Posterior cingulate gyrus (tissue), 11 donors: ENCODE results near the gene PSMC4.
A peak's percentile ranks its signal among the peaks of the same experiment; 100 is the strongest.

ENCODE experiments used
- DNase-seq, 10 donors: peaks; one replicate each; pipeline versions ENCODE4 v3.0.0 to v3.0.0-alpha.2; 2020 to 2021; ENCODE audit warnings: mixed read lengths in 3 of 10
- intact Hi-C: fragments of 100-400 bp; cut with DNase I; formaldehyde crosslinking; loops from one replicate; pipeline ENCODE4 v1.15.1; 2023

Gene PSMC4

GRCh38 chr19:39983695-39984300 lies 12.8 kb downstream of the PSMC4 start:
- intact Hi-C loops, result no loop called here
- no peak for DNase-seq

DNA sequence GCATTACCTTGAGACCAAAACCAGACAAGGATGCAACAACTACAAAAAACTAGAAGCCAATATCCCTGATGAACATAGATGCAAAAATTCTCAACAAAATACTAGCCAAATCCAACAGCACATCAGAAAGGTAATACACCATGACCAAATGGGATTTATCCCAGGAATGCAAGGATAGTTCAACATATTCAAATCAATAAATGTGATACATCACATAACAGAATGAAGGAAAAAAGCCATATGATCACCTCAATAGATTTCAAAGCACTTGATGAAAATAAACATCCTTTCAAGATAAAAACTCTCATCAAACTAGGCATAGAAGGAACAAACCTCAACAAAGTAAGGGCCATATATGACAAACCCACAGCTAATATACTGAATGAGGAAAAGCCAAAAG lies 15.7 kb downstream of the PSMC4 start:
- DNase-seq, result no peak
- intact Hi-C loops, result no loop called here

DNA sequence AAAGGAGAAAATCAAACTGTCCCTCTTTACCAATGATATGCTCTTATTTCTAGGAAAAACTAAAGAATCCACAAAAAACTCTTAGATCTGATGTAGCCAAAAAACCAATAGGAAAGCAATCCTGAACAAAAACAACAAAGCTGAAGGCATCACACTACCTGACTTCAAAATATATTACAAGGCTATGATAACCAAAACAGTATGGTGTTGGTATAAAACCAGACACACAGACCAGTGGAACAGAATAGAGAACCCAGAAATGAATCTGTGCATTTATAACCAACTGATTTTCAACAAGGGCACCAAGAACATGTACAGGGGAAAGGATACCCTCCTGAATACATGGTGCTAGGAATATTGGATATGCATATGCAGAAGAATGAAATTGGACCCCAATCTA lies 16.2 kb downstream of the PSMC4 start:
- intact Hi-C loops, result no loop called here
- DNase-seq, result no peak

DNA sequence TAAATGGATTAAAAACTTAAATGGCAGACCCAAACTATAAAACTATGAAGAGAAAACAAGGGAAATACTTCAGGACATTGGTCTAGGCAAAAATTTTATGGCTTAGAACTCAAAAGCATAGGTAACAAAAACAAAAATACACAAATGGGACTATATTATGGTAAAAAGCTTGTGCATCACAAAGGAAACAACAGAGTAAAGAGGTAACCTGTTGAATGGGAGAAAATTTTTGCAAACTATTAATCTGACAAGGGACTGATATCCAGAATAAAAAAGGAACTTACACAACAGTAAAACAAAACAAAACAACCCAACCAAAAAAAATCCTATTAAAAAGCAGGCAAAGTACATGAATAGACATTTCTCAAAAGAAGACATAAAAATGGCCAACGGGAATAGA lies 16.6 kb downstream of the PSMC4 start:
- no peak for DNase-seq
- intact Hi-C loops, result no loop called here

DNA sequence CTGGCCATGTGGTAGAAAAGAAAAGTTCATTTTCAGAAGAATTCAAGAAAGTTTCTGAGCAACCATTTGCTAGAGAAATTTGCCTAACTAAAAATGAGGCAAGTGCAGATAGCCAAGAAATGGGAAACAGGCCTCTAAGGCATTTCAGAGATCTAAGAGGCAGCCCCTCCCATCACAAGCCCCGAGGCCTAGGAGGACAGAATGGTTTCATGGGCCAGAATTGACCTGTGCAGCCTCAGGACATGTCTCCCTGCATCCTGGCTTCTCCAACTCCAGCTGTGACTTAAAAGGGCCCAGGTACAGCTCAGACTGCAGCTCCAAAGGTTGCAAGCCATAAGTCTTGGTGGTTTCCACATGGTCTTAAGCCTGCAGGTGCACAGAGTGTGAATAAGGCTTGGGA lies 22.6 kb downstream of the PSMC4 start:
- DNase-seq, result no peak
- intact Hi-C loops, result no loop called here

GRCh38 chr19:39994361-39994760 lies 23.4 kb downstream of the PSMC4 start:
- DNase-seq, result no peak
- intact Hi-C loops, result no loop called here

DNA sequence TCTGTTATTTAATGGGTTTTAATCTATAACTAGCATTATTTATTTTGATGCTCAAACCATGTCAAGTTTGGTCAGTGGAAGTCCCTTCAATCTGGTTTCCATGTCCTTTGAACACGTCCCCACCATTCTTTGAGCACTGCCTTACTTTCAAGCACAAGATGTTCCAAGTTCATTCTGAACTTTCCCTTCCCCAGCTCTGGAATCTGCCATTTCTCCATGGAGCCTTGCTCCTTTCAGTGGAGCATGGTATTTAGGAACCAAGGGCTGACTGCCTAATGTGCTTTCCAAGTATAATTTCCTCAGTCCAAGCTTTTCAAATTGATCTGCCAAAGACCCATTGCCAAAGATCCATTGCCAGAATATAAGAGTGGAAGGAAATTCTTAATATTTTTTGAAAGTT lies 24.8 kb downstream of the PSMC4 start:
- DNase-seq, result no peak
- intact Hi-C loops, result no loop called here

GRCh38 chr19:39996218-39996810 lies 25.3 kb downstream of the PSMC4 start:
- DNase-seq, result peak in 6 of 10 donors; percentile 20 to 89 (median 31)
- intact Hi-C loops, result no loop called here

GRCh38 chr19:39996811-39997637 lies 26.1 kb downstream of the PSMC4 start, which contains the start of gene ZNF546:
TSS of gene ZNF546 (plus strand) at chr19:39997060. CDS start at chr19:39998327, 1,267 bp downstream.
- intact Hi-C loops, result loop anchor here (1.0 kb wide), 1 partner anchor 26 kb away; the partner anchor contains the start of gene PSMC4

GRCh38 chr19:39997638-39998216 lies 26.8 kb downstream of the PSMC4 start:
- intact Hi-C loops, result loop anchor here (1.0 kb wide), 1 partner anchor 26 kb away; the partner anchor contains the start of gene PSMC4

More at GRCh38 chr19:39996811-39997637, 26.1 kb downstream of the PSMC4 start, which contains the start of gene ZNF546:
- peak; percentile 82 to 99 (median 93) for DNase-seq

GRCh38 chr19:39998501-39998900 lies 27.5 kb downstream of the PSMC4 start:
- intact Hi-C loops, result no loop called here
- DNase-seq, result no peak

More at GRCh38 chr19:39997638-39998216, 26.8 kb downstream of the PSMC4 start:
- DNase-seq, result no peak

DNA sequence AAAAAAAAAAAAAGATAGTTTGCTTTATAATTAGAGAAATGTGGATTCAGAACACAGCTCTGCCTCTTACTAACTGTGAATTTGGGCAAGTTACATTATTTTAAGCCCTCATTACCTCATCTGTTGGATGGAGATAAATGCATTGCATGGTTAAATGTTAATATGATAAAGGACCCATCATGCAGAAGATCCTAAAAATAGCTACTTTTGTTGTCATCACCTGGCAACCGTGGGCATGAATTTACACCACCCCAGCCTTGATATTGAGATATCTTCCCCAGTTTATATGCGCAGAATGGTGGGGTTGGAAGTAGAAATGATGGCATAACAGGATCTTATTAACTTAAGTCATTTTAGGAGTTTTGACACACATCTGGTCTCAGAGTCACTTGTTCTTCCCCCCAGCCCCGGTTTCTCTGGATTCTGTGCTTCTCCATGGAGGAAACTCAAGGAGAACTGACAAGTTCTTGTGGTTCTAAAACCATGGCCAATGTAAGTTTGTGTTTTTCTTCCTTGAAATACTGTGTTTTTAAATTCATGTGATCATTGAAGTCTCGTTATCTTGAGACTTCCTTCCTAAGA lies 34.8 kb downstream of the PSMC4 start:
- no peak for DNase-seq
- intact Hi-C loops, result no loop called here

DNA sequence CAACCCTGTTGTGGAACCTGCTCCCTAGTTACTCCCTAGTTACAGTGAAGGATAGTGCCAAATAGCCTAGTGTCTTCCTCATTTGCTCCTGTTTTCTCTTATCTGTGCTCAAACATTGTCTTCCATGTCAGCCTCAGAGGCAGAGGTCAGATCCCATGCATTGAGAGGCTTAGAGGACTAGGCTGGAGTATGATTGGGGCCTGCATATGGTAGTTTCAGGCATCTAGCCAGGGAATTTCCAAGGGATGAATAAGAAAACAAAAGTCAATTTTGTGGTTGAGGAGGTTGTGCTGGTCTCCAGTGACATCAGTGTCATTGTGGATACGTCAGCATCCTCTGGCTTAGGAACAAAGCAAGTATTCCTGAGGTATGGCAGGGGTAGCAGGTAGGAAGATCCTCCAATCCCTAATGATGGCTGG lies 35.3 kb downstream of the PSMC4 start:
- DNase-seq, result no peak
- intact Hi-C loops, result no loop called here

DNA sequence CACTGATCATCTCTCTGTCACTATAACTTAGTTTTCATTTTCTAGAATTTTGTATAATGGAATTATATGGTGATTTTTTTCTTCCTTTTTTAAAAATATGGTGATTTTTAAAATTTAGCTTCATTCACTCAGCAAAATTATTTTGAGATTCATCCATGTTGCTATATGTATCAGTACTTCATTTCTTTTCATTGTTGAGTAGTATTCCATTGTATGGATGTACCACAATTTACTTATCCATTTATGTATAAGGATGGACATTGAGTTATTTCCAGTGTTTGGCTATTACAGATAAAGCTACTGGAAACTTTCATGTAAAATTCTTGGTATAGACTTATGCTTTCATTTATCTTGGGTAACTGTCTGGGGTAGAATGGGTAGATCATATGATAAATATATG lies 38.7 kb downstream of the PSMC4 start:
- DNase-seq, result no peak
- intact Hi-C loops, result no loop called here

DNA sequence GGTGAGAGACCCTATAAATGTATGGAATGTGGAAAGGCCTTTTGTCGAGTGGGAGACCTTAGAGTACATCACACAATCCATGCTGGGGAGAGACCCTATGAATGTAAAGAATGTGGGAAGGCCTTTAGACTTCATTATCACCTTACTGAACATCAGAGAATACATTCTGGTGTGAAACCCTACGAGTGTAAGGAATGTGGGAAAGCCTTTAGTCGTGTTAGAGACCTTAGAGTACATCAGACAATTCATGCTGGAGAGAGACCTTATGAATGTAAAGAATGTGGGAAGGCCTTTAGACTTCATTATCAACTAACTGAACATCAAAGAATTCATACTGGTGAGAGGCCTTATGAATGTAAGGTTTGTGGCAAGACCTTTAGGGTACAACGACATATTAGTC lies 43.0 kb downstream of the PSMC4 start:
- DNase-seq, result no peak
- intact Hi-C loops, result no loop called here

DNA sequence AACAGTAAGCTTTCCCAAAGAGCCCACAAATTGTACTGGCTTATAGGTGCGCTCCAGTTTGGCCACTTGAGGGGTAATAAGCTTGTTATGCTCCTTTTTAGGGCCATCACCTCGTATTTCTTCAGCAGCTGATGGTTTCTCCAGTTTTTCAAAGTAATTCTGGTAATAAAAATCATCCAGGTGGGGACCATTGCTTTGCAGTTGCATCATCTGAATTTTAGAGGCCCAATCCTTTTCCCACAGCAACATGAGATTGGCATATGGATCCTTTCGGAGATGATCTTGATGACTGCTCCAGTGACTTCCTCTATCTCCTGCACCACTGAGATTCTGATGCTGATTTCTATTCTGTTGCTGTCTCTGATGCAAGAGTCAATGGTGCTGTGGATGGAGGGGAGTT lies 53.0 kb downstream of the PSMC4 start:
- no peak for DNase-seq
- intact Hi-C loops, result no loop called here

- intact Hi-C loops, result no loop called here
- no peak for DNase-seq
Measured at GRCh38 chr19:40025938-40026596, 55.1 kb downstream of the PSMC4 start.

DNA sequence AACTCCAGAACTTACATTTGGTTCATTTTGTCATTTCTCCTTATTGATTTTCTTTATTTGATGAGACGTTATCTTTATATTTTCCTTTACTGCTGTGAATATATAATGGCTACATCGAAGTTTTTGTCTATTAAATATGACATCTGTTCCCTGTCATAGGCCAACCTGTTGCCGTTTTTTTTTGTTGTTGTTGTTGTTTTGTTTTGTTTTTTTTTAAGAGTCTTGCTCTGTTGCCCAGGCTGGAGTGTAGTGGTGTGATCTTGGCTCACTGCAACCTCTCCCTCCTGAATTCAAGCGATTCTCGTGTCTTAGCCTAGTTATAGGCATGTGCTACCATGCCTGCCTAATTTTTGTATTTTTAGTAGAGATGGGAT lies 55.6 kb downstream of the PSMC4 start:
- intact Hi-C loops, result no loop called here
- DNase-seq, result no peak
